HepG2 (cell line): ENCODE measurements around the gene GPR31. TPM values are rescaled to one million over a fixed set of nuclear protein-coding genes. Genes with fewer than 3 reads are reported as not detected.

Source experiments
- BRD4 ChIP-seq: sonication (generic); formaldehyde crosslinking; IDR thresholded peaks from 2 replicates; pipeline ENCODE4 v1.4.0; 2020; ENCODE audit warnings: missing genetic modification reagents
- FOXP4 ChIP-seq: sonication (generic); formaldehyde crosslinking; IDR thresholded peaks from 2 replicates; pipeline ENCODE4 v1.4.0; 2020; ENCODE audit warnings: missing genetic modification reagents
- KDM3A ChIP-seq: IDR thresholded peaks from 2 replicates; pipeline ENCODE4 v1.6.1; 2018; ENCODE audit warnings: low read depth, missing compliant biosample characterization
- KDM6A ChIP-seq: IDR thresholded peaks from 2 replicates; pipeline ENCODE4 v1.6.1; 2016; ENCODE audit warnings: low read depth
- KLF16 ChIP-seq, 2 experiments: sonication (generic) in 1 of 2; formaldehyde crosslinking in 1 of 2; IDR thresholded peaks; 2 replicates each; pipeline versions ENCODE4 v1.6.1 to v1.8.0; 2016 to 2023; ENCODE audit warnings: missing genetic modification reagents in 2 of 2, missing compliant biosample characterization in 1 of 2
- NR2F1 ChIP-seq, 2 experiments: fragments of 450-650 bp in 1 of 2; formaldehyde crosslinking in 1 of 2; IDR thresholded peaks; 2 replicates each; pipeline versions ENCODE4 v1.5.0 to v1.6.1; 2016 to 2020; ENCODE audit warnings: mild to moderate bottlenecking in 1 of 2, missing compliant biosample characterization in 1 of 2, missing genetic modification reagents in 1 of 2, moderate library complexity in 1 of 2
- NR2F6 ChIP-seq, 2 experiments: IDR thresholded peaks; 2 replicates each; pipeline ENCODE4 v1.6.1; 2016; ENCODE audit warnings: antibody characterized with exemption in 1 of 2, mild to moderate bottlenecking in 1 of 2
- RCOR2 ChIP-seq: IDR thresholded peaks from 2 replicates; pipeline ENCODE4 v1.6.1; 2016; ENCODE audit warnings: missing biosample characterization, missing genetic modification reagents
- SP5 ChIP-seq: IDR thresholded peaks from 2 replicates; pipeline ENCODE4 v1.6.1; 2016; ENCODE audit warnings: low read depth, borderline replicate concordance
- TCF7 ChIP-seq: sonication (generic); IDR thresholded peaks from 2 replicates; pipeline ENCODE4 v1.6.1; 2016; ENCODE audit warnings: antibody characterized with exemption, low read depth
- TFE3 ChIP-seq: IDR thresholded peaks from 2 replicates; pipeline ENCODE4 v1.6.1; 2016
- ZBED4 ChIP-seq: sonication (generic); formaldehyde crosslinking; IDR thresholded peaks from 2 replicates; pipeline ENCODE4 v1.4.0; 2020; ENCODE audit warnings: missing genetic modification reagents, borderline replicate concordance
- ZFP90 ChIP-seq: sonication (generic); formaldehyde crosslinking; IDR thresholded peaks from 2 replicates; pipeline ENCODE4 v1.8.0; 2022; ENCODE audit warnings: missing genetic modification reagents, mild to moderate bottlenecking, inconsistent platforms, borderline replicate concordance
- ZKSCAN8 ChIP-seq: IDR thresholded peaks from 2 replicates; pipeline ENCODE4 v1.6.1; 2016; ENCODE audit warnings: borderline replicate concordance, missing genetic modification reagents, missing compliant biosample characterization
- ZNF264 ChIP-seq: sonication (generic); formaldehyde crosslinking; IDR thresholded peaks from 2 replicates; pipeline ENCODE4 v1.4.0; 2020; ENCODE audit warnings: missing genetic modification reagents
- ZNF503 ChIP-seq: sonication (generic); formaldehyde crosslinking; IDR thresholded peaks from 2 replicates; pipeline ENCODE4 v1.4.0; 2020; ENCODE audit warnings: missing genetic modification reagents
- polyA plus RNA-seq, 8 experiments: library from polyadenylated mRNA; depleted of rRNA in 3 of 8; stranded (reverse) in 7 of 8; unstranded in 1 of 8; fragments of >200 nt; fragmentation: Illumina TruSeq in 4 of 8; extraction: Trizol in 4 of 8; gene quantifications; 2 replicates each; pipeline versions ENCODE4 v1.2.1 to v1.2.3, GENCODE V29; 2011 to 2016; ENCODE audit warnings: low read depth in 4 of 8, missing spikeins in 1 of 8, mixed read lengths in 1 of 8; ENCODE audit not compliant: insufficient read depth in 1 of 8
- total RNA-seq, 5 experiments: library from RNA; depleted of rRNA; stranded (reverse); fragments of >200 nt; fragmentation: Illumina TruSeq; extraction: Trizol; gene quantifications; 2 replicates each; pipeline ENCODE4 v1.2.3, GENCODE V29; 2016; ENCODE audit warnings: low read depth in 1 of 5
- TF ChIP-seq, protein P1 (sequence below): sonication (generic); formaldehyde crosslinking; IDR thresholded peaks from 2 replicates; pipeline ENCODE4 v1.8.0; 2022; ENCODE audit warnings: missing genetic modification reagents, mild to moderate bottlenecking, inconsistent platforms, borderline replicate concordance

GPR31 gene
- total and polyA plus RNA-seq, 2 of the 13 experiments (the other 11 are each of a cell fraction or from before 2014, with no cell fraction given): not detected

DNA sequence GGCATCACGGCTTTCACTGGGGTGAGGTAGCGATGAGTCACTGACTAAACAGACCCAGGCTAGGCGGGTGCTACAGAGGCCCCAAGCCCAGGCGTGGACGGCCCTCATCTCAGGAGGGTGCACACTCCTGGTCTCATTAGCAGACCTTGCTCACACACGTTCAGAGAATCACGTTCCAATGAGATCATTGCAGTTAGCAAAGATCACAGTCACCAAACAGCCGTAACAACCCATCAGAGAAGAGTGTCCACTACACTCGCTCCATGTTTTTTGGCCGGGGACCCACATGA, 46.2 kb upstream of the GPR31 start (continued):
- TF ChIP-seq, protein P1, sequence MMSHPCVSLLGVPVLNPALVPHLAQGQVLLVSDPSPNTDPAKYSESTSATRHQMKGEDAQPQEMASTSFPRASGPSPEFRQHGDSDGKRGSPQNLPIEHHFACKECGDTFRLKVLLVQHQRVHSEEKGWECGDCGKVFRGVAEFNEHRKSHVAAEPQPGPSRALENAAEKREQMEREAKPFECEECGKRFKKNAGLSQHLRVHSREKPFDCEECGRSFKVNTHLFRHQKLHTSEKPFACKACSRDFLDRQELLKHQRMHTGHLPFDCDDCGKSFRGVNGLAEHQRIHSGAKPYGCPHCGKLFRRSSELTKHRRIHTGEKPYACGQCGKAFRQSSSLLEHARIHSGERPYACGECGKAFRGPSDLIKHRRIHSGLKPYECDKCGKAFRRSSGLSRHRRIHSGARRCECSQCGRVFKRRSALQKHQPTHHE: peak; percentile 56; the same call in 1 of the 2 replicates
- TF ChIP-seq NR2F6 (IDR thresholded peaks at IDR 0.05): 0 out of 2 replicates have a peak, but pooled peaks have one; percentile 19
- TF ChIP-seq NR2F6 (CRISPR knock-in tag; IDR thresholded peaks at IDR 0.05): peak; percentile 79
- TF ChIP-seq ZNF503 (CRISPR knock-in tag): peak; percentile 52; the same call in 1 of the 2 replicates
- peak; percentile 56 for TF ChIP-seq KDM6A (CRISPR knock-in tag)
- TF ChIP-seq FOXP4 (CRISPR knock-in tag): peak; percentile 93
- 0 out of 4 replicates have a peak, but pooled peaks of 1 of the 2 experiments have one; percentile 75 for TF ChIP-seq KLF16 (CRISPR knock-in tag; IDR thresholded peaks at IDR 0.05)
- 0 out of 2 replicates have a peak, but pooled peaks have one; percentile 27 for TF ChIP-seq KDM3A
- TF ChIP-seq ZNF264 (CRISPR knock-in tag): peak; percentile 72
- peak in 1 of 2 experiments; percentile 17; a peak in 1 of 4 replicates for TF ChIP-seq NR2F1 (CRISPR knock-in tag; IDR thresholded peaks at IDR 0.05)
- peak; percentile 63; the same call in 1 of the 2 replicates for TF ChIP-seq ZKSCAN8 (CRISPR knock-in tag)
- TF ChIP-seq ZBED4 (CRISPR knock-in tag): peak; percentile 51; the same call in 1 of the 2 replicates
- 0 out of 2 replicates have a peak, but pooled peaks have one; percentile 53 for TF ChIP-seq ZFP90
- TF ChIP-seq TCF7: peak; percentile 45; the same call in 1 of the 2 replicates
- TF ChIP-seq RCOR2: peak; percentile 74; the same call in 1 of the 2 replicates
- peak; percentile 79 for TF ChIP-seq TFE3 (CRISPR knock-in tag)
- peak; percentile 54; the same call in 1 of the 2 replicates for TF ChIP-seq SP5
- TF ChIP-seq BRD4 (CRISPR knock-in tag): peak; percentile 56; the same call in 1 of the 2 replicates
